ENCODE data around the gene GATAD2B. TPM values are rescaled to one million over a fixed set of nuclear protein-coding genes. Genes with fewer than 3 reads are reported as not detected.
A peak's percentile ranks its signal among the peaks of the same experiment; 100 is the strongest.

The GATAD2B gene
- total and polyA plus RNA-seq, 7 donors, result 3.4 to 53.1 (median 34.8) TPM

DNA sequence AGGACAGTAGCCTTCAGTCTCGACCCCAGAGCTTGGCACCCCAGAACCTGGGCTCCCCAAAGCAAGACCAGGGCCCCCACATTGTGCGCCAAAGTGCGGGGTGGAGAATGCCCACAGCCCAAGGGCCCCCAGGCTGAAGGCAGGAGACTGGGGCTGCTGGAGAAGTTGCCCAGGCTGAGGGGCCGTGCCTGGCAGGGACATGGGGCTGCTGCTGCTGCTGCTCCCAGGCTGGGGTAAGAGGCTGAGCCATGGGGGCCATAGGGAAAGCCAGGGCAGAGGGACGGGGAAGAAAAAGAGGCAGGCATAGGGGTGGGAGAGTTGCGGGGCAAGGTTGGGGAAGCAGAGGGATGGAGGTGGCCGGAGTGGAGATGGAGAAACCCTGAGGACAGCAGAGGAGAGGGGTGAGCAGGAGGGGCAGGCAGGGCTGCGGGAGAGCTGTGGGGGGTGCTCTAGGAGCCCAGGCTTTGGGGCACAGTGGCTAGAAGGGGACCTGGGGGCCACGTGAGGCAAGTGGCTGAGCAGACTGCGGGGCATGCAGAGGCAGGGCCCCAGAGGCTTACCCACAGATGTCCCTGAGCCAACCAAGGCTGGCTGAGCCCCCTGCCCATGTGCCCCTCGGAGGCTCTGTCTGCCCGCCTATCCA lies 128.7 kb downstream of the GATAD2B start:
- no peaks in the 10 kb centered on the region for H3K27me3 ChIP-seq (ENCODE audit: insufficient read depth in 3 of 3, low read length in 2 of 3)
- no peak overlapping the region for H3K4me3 ChIP-seq
- ATAC-seq (no peak), DNase-seq (peak; percentile 5 to 36)
- no peaks in the 10 kb centered on the region for H3K36me3 ChIP-seq (ENCODE audit: insufficient read depth in 1 of 2, low read depth in 1 of 2)
- intact Hi-C loops (cut with DNase I), result loop anchor here (10.0 kb wide), 2 partner anchors 59 to 151 kb away; partner anchors contain the start of gene DENND4B (in 1 of the 2)
- H3K9me3 ChIP-seq, result no peaks in the 10 kb centered on the region
- H3K27ac ChIP-seq, result no peak overlapping the region
- 78 to 83% (median 81%) methylated on average over 12 of the region's 12 CpGs for WGBS, 3 donors
- peaks cover 16% of the 10 kb centered on the region for H3K4me1 ChIP-seq
- TF ChIP-seq, protein P1, sequence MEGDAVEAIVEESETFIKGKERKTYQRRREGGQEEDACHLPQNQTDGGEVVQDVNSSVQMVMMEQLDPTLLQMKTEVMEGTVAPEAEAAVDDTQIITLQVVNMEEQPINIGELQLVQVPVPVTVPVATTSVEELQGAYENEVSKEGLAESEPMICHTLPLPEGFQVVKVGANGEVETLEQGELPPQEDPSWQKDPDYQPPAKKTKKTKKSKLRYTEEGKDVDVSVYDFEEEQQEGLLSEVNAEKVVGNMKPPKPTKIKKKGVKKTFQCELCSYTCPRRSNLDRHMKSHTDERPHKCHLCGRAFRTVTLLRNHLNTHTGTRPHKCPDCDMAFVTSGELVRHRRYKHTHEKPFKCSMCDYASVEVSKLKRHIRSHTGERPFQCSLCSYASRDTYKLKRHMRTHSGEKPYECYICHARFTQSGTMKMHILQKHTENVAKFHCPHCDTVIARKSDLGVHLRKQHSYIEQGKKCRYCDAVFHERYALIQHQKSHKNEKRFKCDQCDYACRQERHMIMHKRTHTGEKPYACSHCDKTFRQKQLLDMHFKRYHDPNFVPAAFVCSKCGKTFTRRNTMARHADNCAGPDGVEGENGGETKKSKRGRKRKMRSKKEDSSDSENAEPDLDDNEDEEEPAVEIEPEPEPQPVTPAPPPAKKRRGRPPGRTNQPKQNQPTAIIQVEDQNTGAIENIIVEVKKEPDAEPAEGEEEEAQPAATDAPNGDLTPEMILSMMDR (IDR thresholded peaks at IDR 0.05), result no peak

DNA sequence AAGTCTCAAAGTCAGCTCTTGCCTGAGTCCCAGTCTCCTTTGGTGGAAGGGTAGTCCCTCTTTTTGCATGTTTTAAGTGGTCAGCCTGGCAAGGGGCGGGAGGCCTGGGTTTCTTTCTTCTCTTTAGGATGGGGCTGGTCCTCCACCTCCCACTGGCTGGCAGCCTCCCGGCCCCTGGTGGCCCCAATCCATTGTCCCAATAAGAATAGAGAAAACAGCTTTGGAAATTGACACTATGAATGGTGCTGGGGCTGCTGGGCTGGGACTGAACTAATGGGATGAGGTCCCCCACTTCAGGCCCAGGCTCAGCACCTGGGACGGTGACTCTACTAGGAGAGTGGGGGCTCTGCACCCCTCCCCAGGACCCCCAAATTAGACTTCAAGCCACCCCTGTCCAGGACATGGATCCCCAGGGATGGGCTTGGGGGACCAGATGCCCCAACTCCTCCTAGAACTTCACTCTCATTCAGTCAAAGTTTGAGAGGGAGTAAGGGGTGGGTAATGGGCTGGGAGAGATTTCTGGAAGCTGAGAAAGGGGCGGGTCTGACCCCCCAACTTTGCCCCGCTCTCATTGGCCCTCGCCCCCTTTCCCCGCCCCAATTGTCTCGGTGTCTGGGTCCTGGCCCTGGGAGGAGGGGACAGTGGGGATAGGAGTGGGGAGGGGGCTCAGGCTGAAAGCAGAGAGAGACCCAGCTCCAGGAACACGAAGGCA lies 129.4 kb downstream of the GATAD2B start:
- no peaks in the 10 kb centered on the region for H3K36me3 ChIP-seq (ENCODE audit: insufficient read depth in 1 of 2, low read depth in 1 of 2)
- H3K4me1 ChIP-seq, result peaks cover 17% of the 10 kb centered on the region
- no peaks in the 10 kb centered on the region for H3K27me3 ChIP-seq (ENCODE audit: insufficient read depth in 3 of 3, low read length in 2 of 3)
- no peaks in the 10 kb centered on the region for H3K9me3 ChIP-seq
- 76 to 85% (median 84%) methylated on average over 9 of the region's 9 CpGs for WGBS, 3 donors
- no peak overlapping the region for H3K4me3 ChIP-seq
- ATAC-seq (no peak), DNase-seq (peak; percentile 4 to 37)
- intact Hi-C loops (cut with DNase I), result loop anchor here (10.0 kb wide), 2 partner anchors 59 to 151 kb away; partner anchors contain the start of gene DENND4B (in 1 of the 2)
- H3K27ac ChIP-seq, result no peak overlapping the region
- TF ChIP-seq, protein P1 (IDR thresholded peaks at IDR 0.05), result no peak

DNA sequence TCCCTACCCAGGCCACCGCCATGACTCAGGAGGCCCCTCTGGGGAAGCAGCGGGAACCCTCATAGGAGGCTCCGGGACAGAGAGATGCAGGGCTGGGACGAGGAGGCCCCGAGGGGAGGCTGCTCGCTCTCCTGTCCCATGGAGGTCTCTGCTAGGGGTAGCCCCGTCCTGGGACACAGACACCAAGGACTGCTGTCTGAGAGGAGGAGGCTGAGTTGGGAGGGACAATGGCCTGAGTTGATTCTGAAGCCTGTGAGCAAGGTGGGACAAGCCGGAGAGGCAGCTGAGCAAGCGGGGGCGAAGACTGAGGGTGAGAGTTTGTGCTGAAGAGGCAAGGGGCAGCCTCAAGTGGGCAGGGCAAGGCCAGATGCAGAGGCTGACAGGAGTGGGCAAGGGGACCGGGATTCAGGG lies 130.1 kb downstream of the GATAD2B start:
- DNase-seq, result peak; percentile 12 to 45

DNA sequence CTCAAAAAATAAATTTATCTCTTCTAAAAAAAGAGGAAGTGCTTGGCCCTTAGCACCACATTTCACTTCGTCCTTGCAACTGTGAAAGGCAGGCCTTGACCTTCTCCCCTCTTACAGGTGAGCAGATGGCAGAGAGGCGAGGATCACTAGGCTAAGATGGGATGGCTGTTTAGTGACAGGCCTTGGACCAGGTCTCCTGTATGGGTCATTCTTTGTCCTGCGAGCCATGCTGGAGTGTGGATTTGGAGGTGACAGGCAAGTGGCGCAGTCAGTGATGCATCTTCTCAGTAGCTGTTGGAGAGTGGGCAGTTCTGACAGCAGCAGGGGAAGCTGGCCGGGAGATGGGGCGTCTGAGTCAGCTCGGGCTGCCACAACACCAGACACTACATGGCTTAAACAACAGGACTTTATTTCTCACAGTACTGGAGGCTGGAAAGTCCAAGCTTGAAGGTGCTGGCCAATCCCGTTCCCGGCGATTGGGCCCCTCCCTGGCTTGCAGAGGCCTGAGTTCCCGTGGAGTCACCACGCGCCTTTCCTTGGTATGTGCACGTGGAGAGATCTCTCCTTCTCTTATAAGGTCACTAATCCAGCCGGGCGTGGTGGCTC lies 131.0 kb downstream of the GATAD2B start:
- TF ChIP-seq, protein P1 (IDR thresholded peaks at IDR 0.05), result no peak
- intact Hi-C loops (cut with DNase I), result loop anchor here (10.0 kb wide), 2 partner anchors 57 to 153 kb away; partner anchors contain the start of gene DENND4B (in 1 of the 2)
- Histone ChIP-seq H3K4me3 (no peak overlapping the region), H3K4me1 (peaks cover 17% of the 10 kb centered on the region), H3K27ac (no peak overlapping the region), H3K27me3 (ENCODE audit: insufficient read depth in 3 of 3, low read length in 2 of 3) (no peaks in the 10 kb centered on the region), H3K9me3 (no peaks in the 10 kb centered on the region), H3K36me3 (ENCODE audit: insufficient read depth in 1 of 2, low read depth in 1 of 2) (no peaks in the 10 kb centered on the region)
- 87 to 90% (median 90%) methylated on average over 16 of the region's 16 CpGs for WGBS, 3 donors
- DNase-seq (peak; percentile 9 to 43), ATAC-seq (no peak)

More for the DNA sequence above, 130.1 kb downstream of the GATAD2B start:
- Histone ChIP-seq H3K27me3 (ENCODE audit: insufficient read depth in 3 of 3, low read length in 2 of 3) (no peaks in the 10 kb centered on the region), H3K27ac (no peak overlapping the region), H3K4me1 (peaks cover 17% of the 10 kb centered on the region), H3K36me3 (ENCODE audit: insufficient read depth in 1 of 2, low read depth in 1 of 2) (no peaks in the 10 kb centered on the region), H3K9me3 (no peaks in the 10 kb centered on the region), H3K4me3 (no peak overlapping the region)
- TF ChIP-seq, protein P1 (IDR thresholded peaks at IDR 0.05), result no peak
- WGBS, 3 donors, result 90 to 93% (median 93%) methylated on average over 11 of the region's 11 CpGs
- ATAC-seq, result no peak
- intact Hi-C loops (cut with DNase I), result loop anchor here (10.0 kb wide), 2 partner anchors 58 to 152 kb away; partner anchors contain the start of gene DENND4B (in 1 of the 2)

Data from psoas muscle (tissue), 8 donors.